ENCODE data around the gene FEM1B.
A peak's percentile ranks its signal among the peaks of the same experiment; 100 is the strongest.
"Not testable (repeated sequence)": the region's sequence is repeated elsewhere in the genome, so short reads cannot be mapped to it uniquely, and the experiment has no call there.

The FEM1B gene

DNA sequence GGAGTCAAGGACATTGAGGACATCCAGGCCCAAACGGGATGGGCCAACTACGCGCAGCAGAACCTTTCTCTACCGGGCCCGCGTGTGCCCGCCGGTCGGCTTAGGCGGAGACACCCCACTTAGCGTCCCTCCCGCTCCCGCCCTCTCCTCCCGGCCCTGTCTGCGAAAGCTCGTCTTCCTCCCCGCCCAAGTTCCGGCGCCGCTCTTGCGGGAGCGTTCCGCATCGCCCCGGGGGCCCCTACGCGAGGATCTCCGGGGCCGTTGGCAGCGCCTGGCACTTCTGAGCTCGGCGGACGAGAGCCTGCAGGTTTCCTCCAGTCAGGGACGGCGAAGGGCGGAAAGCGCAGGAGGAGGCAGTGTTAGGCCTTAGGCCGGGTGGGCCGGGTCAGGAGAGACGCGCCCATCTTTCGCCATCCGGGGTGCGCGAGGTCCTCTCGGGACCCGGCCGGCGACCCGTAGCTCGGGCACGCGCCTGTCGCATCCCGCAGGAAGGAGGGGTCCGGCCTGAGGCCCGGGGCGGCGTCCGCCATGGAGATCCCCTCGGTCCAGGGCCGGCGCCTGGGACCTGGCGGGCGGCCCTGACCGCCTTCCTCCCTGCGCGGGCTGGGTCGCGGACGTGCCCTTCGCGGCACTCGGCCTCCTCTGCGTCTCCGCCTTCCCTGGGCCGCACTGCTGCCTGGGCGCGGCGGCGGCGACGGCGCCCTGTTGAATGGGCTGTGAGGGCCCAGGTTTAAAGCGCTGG lies at the start of gene FEM1B:
Gene FEM1B, plus strand, starts transcription at position 143 of the 742 bp plus-strand sequence. CDS start 673 bp downstream, outside the sequence.
- FAIRE-seq: no peak

DNA sequence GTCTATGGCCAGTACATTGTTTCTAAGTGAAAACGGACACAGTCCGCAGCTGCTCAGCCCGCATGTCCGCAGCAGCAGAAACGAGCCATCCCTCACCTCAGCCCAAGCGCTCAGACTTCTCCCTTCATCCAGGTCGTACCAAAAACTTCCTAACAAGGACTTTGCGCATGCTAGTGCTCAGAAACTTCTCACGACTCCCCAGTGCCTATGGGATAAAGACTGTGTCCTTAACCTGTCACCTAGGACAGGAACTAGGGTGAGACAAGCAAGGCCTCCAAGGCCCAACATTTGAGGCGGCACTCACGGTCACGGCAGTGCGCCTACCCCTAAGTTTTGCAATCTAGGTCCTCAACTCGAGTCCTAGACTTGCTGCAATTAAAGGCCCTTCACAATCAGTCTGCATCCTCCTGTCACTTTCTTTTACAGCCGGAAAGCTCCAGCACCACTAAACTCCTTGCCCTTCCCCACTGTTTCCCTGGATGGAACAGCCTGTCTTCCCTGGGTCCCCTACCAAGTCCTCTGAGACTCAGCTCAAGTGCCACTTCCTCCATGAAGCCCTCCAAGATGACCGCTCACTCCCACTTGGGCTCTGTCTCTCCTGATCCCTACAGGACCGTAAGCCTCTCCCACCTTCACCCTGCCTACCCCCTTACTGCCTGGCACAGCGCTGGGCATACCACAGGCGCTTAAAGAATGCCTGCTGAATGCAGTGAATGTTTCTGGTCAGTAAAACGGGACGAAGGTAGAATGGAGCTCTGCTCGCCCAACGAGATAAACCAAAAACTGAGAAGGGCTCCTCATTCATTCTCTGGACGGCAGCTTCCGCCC lies 49.2 kb upstream of the FEM1B start:
- no peak for FAIRE-seq

DNA sequence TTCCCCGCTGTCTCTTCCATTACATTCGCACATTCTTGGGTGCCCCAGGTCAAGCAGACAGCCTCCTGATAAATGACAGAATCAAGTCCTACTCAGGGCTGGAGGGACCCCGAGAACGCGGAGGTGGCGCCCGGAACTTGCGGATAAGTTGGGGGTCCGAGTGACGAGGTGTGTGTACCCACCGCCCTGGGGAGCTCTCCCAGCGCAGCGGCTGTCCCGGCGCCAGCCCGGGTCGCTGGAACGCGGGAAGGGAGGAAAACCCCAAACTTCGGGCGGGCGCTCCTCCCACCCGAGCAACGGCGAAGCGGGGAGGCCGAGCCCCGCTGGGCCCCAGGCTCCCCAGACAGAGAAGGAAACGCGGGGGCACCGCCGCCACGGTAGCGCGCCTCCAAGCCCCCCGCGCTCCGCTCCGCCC lies 48.6 kb upstream of the FEM1B start:
- FAIRE-seq: no peak

DNA sequence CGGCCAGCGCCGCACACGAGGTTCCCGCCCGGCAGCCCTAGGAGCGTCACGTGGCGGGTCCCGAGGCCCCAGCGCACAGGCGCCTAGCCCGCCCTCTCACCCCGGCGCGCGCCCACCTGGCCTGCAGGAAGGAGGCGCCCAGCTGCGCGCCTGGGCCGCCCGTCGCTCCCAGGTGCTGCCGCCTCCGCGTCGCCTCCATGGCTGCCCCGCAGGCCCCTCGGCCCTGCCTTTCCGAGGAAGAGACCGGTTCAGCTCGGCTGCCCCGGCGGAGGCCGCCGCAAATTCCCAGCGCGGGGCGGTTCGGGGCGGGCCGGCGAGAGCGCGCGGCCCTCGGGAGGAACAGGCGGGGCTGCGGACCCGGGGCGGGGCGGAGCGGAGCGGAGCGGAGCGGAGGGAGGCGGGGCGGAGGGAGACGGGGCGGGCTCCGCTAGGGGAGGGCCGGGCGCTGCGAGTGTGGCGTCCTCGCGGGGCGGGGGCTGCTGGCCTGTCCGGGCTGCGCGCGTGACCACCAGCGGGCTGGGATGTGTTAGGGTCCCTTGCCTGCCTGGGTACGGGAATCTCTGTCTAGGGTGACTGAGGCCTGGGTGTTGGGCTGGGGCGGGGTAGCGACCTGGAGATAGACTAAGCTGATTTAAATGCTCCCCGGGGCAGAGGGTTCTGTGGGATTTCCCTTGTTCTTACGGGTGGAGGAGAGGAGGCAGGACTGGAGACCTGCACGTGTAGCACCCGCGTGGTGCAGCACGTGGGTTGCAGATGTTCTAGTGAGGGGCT lies 48.0 kb upstream of the FEM1B start, which contains the start of gene CLN6:
Gene CLN6, minus strand, starts transcription at position 343 of the 771 bp plus-strand sequence. Its CDS starts 144 bp downstream, at position 199.
- no peak for FAIRE-seq

DNA sequence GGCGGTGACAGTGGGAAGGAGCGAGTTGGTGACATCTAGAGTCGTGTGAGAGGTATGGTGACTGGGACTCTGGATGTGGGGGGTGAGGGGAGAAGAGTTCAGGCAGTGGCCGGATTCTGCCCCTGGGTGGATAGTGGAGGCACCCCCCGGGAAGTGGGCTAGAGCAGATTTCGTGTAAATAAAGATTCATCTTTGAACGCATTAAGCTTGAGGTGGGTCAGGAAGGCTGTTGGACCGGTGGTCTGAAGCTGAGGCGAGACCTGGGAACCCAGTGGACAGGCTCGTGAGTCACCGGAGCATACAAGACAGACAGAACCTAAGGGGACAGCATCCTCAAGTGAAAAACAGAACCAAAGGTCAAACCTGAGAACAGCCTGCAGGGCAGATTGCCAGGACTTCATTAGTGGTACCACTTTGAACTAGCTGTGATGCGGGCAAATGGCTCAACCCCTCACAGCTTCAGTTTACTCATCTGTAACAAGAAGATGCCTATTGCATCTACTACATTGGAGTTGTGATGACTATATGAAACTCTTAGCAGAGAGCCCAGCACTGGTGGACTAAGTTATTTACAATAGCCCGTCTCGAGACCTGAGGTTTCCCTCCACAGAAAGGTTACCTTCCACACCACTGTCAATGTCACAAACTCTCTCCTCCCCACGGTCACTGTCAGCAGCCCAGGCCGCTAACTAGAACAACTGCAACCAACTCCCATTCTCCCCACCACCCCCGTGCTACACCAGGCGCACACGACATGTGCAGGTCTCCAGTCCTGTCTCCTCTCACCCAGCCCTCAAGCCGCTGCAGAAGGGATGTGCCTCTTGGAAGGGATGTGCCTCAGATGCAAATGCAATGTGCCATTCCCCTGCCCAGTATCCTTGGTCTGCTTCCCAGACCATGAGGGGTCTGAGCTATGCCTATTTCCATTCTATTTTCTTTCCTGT lies 47.1 kb upstream of the FEM1B start:
- FAIRE-seq: no peak

DNA sequence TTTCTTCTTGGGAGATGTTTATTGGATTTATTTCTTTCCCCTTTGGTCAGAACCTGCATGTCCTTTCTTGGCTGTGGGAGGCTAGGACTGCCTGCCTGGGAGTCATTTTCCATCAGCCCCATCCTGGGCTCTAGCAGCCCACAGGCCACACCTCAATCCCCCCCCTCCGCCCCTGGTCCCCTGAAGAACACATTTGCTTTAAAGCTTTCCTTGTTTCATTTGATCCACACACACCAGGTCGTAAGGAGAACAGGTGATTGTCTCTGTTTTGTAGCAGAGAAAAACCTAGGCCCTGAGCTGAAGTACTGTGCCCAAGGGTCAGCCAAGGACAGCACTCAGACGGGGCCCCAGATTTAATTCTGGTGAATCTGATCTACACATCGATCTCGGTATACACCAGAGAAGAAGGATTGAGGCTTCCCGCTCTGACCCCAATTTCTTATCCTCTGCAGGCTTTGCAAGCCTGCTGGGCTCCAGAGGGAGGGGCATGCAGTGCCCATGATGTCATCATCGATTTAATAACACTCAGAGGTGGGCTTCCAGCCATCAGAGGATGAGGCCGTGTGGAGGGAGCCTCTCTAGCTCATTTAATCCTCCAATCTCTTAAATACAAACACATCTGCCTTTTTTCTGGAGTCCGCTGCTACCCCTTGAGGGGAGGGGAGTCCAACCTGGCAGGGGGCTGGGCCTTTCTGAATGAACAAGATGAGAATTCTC lies 46.3 kb upstream of the FEM1B start:
- FAIRE-seq: no peak

DNA sequence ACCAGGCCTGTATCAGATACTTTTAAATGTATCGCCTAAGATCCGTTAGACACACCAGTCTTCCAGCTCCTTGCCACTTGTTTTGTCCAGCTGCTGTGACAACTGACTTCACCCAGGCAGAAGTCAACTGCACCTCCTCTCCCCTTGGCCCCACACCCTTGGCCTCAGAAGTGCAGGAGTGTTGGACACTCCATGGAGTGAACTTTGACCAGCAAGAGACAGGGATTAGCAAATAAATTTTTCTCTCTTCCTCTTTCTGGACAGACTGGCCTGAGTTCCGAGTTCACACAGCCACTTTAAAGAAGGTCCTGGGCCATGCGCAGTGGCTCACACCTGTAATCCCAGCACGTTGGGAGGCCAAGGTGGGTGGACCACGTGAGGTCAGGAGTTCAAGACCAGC lies 45.1 kb upstream of the FEM1B start:
- FAIRE-seq: no peak

DNA sequence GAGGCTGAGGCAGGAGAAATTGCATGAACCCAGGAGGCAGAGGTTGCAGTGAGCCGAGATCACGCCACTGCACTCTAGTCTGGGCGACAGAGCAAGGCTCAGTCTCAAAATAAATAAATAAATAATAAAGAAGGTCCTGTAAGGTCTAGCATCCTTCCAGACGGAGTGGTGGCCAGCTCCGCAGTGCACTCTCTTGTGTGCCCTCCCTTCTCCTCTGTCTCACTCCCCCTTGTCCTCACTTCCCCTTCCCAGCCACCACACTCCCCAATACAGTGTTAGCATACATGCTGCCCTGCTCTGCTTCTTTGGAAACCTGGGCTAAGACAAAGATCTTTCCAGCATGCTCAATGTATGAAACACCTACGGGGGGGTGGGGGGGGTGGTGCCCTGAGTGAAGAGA lies 44.6 kb upstream of the FEM1B start:
- no peak for FAIRE-seq

DNA sequence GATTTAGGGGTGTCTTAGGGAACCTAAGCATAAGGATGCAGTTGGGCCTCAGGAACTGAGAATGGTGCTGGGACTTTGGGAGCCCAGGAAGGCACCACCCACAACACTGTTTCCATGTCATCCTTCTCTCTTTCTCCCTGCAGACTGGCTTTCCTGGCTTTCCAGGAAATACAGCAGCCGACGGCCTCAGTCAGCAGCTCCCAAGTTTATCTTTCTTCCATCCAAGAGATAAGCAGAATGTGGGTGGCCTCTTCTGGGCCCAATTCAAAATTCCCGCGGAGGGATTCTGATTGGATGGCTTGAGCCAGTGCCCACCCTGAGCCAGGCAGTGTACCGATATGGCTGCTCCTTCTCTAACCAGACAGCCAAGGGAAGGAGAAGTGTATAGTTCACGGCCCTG lies 43.5 kb upstream of the FEM1B start:
- FAIRE-seq: no peak

DNA sequence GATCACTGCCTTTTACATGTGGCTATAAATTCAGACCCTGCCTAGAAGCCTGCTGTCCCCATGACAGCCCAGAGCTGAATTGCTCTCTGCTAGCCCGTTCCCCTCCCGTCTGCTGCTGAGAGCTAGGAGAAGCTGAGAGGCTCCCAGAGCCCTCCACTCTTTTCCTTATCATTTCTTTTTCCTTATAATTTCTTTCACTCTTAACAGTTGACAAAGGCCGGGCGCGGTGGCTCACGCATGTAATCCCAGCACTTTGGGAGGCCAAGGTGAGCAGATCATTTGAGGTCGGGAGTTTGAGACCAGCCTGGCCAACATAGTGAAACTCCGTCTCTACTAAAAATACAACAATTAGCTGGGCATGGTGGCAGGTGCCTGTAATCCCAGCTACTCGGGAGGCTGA lies 43.0 kb upstream of the FEM1B start:
- FAIRE-seq: not testable (repeated sequence)

DNA sequence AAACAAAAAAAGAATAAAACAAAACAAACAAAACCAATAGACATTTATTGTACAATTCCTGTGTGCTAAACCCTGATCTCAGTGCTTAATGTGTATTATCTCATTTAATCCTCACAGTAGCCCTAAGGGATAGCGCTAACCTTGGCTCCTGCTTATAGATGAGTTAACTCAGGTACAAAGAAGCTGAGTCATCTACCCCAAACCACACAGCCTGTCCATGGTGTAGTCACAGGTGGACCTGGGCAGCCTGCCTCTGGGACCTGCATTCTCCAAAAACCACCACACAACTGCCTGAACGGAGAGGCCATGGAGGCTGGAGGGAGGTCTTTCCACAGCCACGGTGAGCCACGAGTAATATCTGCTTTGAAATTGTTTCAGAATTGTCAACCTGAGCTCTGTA lies 42.5 kb upstream of the FEM1B start:
- no peak for FAIRE-seq

DNA sequence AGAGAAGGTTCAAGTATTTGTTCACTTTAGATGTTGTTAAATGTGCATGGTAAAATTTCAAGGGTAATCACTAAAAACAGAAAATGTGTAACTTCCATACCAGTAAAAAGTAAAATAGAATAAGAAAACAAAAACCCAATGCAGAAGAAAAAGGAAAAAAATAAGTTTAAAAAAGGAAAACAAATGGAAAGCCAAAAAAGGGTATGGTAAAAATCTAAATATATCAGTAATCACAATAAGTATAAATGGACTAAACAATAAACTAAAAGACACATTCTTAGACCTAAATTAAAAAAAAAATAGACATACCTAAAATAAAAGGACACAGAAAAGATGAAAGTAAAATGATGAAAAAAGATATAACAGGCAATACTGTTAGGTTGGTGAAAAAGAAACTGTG lies 38.5 kb upstream of the FEM1B start:
- FAIRE-seq: peak; percentile 32

DNA sequence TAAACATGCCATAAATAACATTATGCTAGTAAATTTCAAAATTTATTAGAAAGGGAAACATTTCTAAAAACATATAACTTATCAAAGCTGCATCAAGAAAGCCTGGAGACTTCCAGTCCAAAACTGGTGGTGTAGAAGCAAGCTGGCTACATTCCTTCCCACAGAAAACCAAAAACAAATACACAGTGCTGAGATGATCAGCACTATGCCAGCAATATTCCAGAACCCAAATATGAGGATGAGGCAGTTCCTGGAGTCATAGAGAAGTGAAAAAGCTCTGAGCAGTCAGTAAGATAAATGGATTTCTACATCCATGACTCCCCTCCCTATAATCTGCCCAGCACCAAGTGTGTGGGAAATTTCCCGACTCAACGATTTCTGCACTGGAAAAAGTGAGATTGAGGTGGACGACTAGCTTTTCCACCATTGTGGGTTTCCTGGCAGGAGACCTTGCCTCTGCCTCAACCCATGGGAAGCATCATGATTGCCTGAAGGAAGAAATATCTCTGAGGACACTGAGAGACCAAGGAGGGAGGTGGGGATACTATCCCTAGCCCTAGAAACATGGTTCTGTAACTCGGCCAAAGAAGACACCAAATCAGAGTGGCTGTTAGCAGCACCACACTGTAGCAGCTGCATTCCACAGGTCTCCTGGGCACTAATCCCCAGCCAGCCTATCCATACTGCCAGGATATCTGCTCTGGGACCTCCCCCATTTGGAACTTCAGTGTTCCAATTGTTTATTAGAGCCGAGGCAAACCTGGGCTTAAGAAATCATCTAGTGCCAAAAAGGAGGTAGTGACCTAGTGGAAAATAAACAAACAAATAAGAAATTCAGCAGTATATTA lies 36.2 kb upstream of the FEM1B start:
- no peak for FAIRE-seq

DNA sequence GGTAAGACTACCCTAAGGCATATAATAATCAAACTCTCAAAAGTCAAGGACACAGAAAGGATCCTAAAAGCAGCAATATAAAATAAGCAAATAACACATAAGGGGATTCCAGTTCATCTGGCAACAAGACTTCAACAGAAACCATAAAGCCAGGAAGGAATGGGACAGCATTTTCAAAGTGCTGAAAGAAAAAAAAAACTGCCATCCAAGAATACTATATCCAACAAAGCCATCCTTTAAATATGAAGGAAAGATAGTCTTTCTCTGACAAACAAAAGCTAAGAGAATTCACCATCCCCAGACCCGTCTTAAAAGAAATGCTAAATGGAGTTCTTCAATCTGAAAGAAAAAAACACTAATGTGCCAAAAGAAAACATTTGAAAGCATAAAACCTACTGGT lies 33.3 kb upstream of the FEM1B start:
- FAIRE-seq: no peak

DNA sequence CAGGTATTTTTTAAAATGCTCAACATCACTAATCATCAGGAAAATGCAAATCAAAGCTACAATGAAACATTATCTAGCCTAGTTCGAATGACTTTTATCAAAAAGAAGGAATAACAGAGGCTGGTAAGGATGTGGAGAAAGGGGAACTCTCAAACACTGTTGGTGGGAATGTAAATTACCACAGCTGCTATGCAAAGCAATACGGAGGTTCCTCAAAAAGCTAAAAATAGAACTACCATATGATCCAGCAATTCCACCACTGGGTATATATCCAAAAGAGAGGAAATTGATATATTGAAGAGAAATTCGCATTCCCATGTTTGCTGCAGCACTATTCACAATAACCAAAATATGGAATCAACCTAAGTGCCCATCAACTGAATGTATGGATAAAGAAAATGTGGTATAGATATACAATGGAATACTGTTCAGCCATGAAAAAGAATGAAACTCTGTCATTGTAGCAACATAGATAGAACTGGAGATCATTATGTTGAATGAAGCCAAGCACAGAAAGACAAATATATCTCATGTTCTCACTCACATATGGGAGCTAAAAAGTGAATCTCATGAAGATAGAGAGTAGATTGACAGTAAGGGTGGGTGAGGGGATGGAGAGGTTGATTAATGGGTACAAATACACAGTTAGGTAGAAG lies 28.4 kb upstream of the FEM1B start:
- no peak for FAIRE-seq

DNA sequence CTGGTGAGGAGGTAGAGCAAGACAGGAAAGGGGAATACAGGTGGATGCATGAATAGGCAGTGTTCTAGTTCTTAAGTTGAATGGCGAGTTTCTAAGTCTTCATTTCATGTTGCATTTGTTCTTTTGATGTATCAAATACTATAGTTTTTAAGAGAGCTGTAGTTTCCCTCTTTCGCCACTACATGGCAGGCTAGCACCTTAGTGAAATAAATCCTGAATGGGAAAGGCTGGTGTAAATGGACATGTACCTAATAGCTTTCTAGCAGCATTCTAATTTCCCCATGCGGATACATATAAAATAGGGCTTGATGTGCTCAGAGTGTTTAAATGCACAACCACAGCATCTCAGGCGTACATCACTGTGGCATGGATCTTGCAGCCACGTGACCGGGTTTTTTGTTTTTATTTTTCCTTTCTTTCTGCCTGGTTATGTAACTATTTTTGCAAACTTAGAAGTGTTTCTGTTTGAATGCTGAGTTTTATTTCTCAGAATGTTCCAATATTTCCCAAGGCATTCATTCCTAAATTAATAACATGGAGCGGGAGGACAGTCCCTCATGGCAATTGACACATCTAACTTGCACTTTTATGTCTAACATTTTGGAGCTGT lies 24.5 kb upstream of the FEM1B start:
- peak; percentile 91 for FAIRE-seq

DNA sequence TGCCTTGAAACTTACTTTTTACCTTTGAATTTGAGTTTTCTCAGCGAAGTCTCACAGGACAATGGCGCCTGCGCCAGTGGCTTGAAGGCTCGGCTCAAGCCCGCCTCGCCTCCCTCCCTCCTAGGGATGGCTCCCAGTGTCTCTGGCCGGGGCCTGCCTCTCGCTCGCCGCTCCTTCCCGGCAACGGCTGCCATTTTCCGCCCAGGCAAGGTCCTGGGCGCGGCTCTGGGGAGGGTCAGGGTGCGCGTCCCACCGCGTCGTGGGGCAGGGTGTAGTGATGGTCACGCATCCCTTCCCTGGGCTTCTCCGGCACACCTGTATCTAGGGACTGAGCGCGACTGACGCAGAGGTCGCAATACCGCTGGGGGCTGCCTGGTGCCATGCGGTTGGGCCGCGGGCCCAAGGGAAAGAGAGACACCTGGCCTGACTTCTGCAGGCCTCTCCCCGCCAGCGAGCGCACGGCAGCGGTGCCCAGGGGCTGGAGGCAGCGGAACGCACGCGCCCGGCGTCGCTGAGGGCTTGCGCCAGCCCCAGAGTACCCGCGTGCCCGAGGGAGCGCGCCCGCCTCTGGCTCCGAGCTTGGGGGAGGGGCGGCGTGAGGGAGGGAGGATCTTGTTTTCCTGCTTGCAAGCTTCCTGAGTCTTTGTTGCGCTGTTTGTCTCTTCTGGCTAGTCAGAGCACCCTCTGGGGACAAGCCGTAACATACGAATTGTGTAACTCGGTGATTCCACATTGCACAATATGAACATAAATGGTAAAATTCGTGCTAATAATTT lies 20.7 kb upstream of the FEM1B start:
- FAIRE-seq: no peak

DNA sequence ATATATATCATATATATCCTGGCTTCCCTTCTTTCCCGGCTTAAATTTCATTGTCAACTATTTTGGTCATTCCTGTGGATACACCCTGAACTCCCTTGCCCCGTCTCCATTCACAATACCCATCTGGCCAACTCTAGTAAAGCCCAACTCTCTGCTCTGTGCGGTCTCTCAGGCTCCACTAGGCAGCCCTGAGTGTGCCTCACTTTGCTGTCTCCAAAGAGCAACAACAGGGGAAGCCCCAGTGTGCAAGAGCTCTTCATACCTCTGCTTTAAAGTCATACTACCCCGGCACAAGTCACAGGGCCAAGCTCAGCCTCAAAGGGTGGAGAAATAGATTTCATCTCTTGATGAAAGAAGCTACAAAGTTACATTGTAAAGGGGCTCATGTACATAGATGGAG lies 18.9 kb upstream of the FEM1B start:
- no peak for FAIRE-seq

DNA sequence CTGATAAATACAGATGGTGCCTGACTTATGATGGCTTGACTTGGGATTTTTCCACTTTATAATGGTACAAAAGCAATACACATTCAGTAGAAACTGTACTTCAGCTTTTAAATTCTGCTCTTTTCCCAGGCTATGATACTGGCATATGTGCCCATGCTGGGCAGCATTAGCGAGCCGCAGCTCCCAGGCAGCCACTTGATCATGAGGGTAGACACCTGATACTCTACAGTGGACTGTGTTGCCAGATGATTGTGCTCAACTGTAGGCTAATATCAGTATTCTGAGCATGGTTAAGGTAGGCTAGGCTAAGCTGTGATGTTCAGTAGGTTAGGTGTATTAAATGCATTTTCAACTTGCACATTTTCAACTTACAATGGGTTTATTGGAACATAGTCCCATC lies 17.7 kb upstream of the FEM1B start:
- FAIRE-seq: no peak

All from A204.1 (cell line).